ENCODE measurements around the gene SLC6A12. TPM values are rescaled to one million over a fixed set of nuclear protein-coding genes. Genes with fewer than 3 reads are reported as not detected.

SLC6A12 gene
- total RNA-seq, 1 experiment from 2014 or later, result 0.17 TPM

DNA sequence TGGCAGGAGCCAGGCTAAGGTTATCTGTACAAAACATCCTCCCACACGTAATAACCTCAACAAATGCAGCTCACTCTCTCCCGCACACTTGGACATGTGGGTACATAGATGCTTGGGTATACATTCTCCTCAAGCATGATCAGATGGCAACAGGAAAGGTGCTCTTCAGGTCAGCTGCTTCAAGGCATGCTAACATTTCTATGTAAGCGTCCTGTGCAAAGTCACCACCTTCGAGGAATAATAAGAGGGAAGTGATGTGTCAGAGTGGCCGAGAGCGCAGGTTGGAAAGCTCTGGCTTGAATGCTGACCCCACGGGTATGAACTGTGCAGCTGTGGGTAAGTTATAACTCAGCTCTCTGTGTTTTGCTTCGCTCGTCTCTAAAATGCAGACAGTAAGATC lies 24.2 kb upstream of the SLC6A12 start:
- peaks cover 23 to 26% of the 10 kb centered on the region in 2 experiments for H3K9me3 Mint-ChIP-seq

More for the DNA sequence above, 24.2 kb upstream of the SLC6A12 start:
- Histone ChIP-seq H3K56ac (ENCODE audit: insufficient read length, low read depth, low read length) (no peak overlapping the region), H2AK5ac (ENCODE audit: insufficient read length, low read length) (no peak overlapping the region), H3K23me2 (ENCODE audit: insufficient read length, low read depth, low read length, poor library complexity, severe bottlenecking) (no peaks in the 10 kb centered on the region), H4K5ac (ENCODE audit: insufficient read length, low read depth, low read length) (no peak overlapping the region), H4K20me1 (ENCODE audit: control insufficient read depth, insufficient read depth, insufficient read length) (no peaks in the 10 kb centered on the region), H2BK12ac (ENCODE audit: insufficient read length, low read depth, low read length) (no peak overlapping the region), H3K4me1 (ENCODE audit: insufficient read depth, low read length) (no peaks in the 10 kb centered on the region), H2BK5ac (ENCODE audit: insufficient read length, low read length) (no peak overlapping the region), H3K14ac (ENCODE audit: insufficient read depth, low read length) (no peak overlapping the region), H2BK120ac (ENCODE audit: low read depth, low read length, poor library complexity, severe bottlenecking) (no peak overlapping the region), H3K18ac (ENCODE audit: insufficient read length, low read depth, low read length) (no peak overlapping the region), H3K79me1 (ENCODE audit: insufficient read depth, low read depth, low read length, poor library complexity, severe bottlenecking) (no peaks in the 10 kb centered on the region), H4K8ac (replicated peaks; ENCODE audit: insufficient read length, low read depth, low read length) (no peak overlapping the region), H3K4me2 (ENCODE audit: insufficient read depth, insufficient read length, low read length) (no peak overlapping the region), H2AFZ (ENCODE audit: low read length) (no peak overlapping the region), H3K27ac (ENCODE audit: insufficient read length, low read depth, low read length) (no peak overlapping the region), H3K23ac (ENCODE audit: insufficient read length, low read depth, low read length) (no peak overlapping the region), H3K79me2 (ENCODE audit: insufficient read depth, low read length) (no peaks in the 10 kb centered on the region), H3K9ac (ENCODE audit: extremely low read depth, insufficient read length, low read length) (no peak overlapping the region), H4K91ac (ENCODE audit: insufficient read length, low read depth, low read length) (no peak overlapping the region), H3K4ac (ENCODE audit: low read depth, low read length) (no peak overlapping the region), H3K27me3 (ENCODE audit: insufficient read depth, low read length) (no peaks in the 10 kb centered on the region), H2BK20ac (ENCODE audit: low read depth, low read length, poor library complexity, severe bottlenecking) (no peak overlapping the region), H3K9me3 (ENCODE audit: control insufficient read depth, low read depth, low read length) (peaks cover 8% of the 10 kb centered on the region), H3T11ph (ENCODE audit: low read length) (no peak overlapping the region), H2BK15ac (ENCODE audit: low read depth, low read length) (no peak overlapping the region)
- H3K4me3 Mint-ChIP-seq, result no peak overlapping the region
- H3K27me3 Mint-ChIP-seq (ENCODE audit: low read depth), result peaks cover 14% of the 10 kb centered on the region
- no peak for TF ChIP-seq CTCF (conservative IDR thresholded peaks at IDR 0.05)
- no peak for DNase-seq
- peaks cover 0 to 5% of the 10 kb centered on the region in 2 experiments; a peak in 2 of 4 replicates for H3K4me1 Mint-ChIP-seq
- peaks cover 3 to 17% (median 13%) of the 10 kb centered on the region in 3 experiments; a peak in 6 of 7 replicates for H3K36me3 Mint-ChIP-seq (ENCODE audit: insufficient read depth in 1 of 3, low read depth in 3 of 3)
- whole genome bisulfite sequencing (ENCODE audit: extremely low coverage, insufficient read length, low lambda C conversion rate), result no CpG with 5 or more reads among the region's 9 CpGs
- H3K27ac Mint-ChIP-seq, result no peak overlapping the region
